Activated CD8-positive, alpha-beta T cell treated with anti-CD3 and anti-CD28 coated beads for 36 hours (primary cell): ENCODE data around the gene TXNL4A. TPM values are rescaled to one million over a fixed set of nuclear protein-coding genes. Genes with fewer than 3 reads are reported as not detected.
A peak's percentile ranks its signal among the peaks of the same experiment; 100 is the strongest.
"Not testable (repeated sequence)": the region's sequence is repeated elsewhere in the genome, so short reads cannot be mapped to it uniquely, and the experiment has no call there.

Source experiments
- ATAC-seq: fragments of 200-7000 bp; cut with Tn5 transposase; one replicate; pipeline ENCODE4 v1.10.0; 2021; ENCODE audit warnings: mild to moderate bottlenecking, moderate library complexity
- CTCF ChIA-PET: fragments of 350-600 bp; sonication (Branson Sonifier 250); formaldehyde crosslinking; loops from one replicate; lab custom pipeline; 2021; ENCODE audit warnings: antibody characterized with exemption; lab: Charles Lee
- POLR2A ChIA-PET: fragments of 350-600 bp; sonication (Branson Sonifier 250); formaldehyde crosslinking; loops from one replicate; lab custom pipeline; 2021; ENCODE audit warnings: antibody characterized with exemption; lab: Charles Lee
- DNase-seq: peaks from one replicate; pipeline ENCODE4 v3.0.0-alpha.2; 2020
- H3K27ac Mint-ChIP-seq: one replicate; pipeline ENCODE4 v1.8.0; 2021; ENCODE audit warnings: mild to moderate bottlenecking, mixed read lengths
- H3K27me3 Mint-ChIP-seq: one replicate; pipeline ENCODE4 v1.8.0; 2021; ENCODE audit warnings: mixed read lengths
- H3K36me3 Mint-ChIP-seq: one replicate; pipeline ENCODE4 v1.8.0; 2021; ENCODE audit warnings: low read depth, mixed read lengths
- H3K4me1 Mint-ChIP-seq: one replicate; pipeline ENCODE4 v1.8.0; 2021; ENCODE audit warnings: low read depth, mixed read lengths
- H3K4me3 Mint-ChIP-seq: one replicate; pipeline ENCODE4 v1.8.0; 2021; ENCODE audit warnings: mild to moderate bottlenecking, moderate library complexity, mixed read lengths
- H3K9me3 Mint-ChIP-seq: one replicate; pipeline ENCODE4 v1.8.0; 2021; ENCODE audit warnings: mixed read lengths
- CTCF ChIP-seq: fragments of 200-600 bp; IDR thresholded peaks from one replicate; pipeline ENCODE4 v1.8.0; 2022; ENCODE audit warnings: antibody characterized with exemption, mild to moderate bottlenecking
- intact Hi-C: fragments of 100-400 bp; cut with micrococcal nuclease; formaldehyde crosslinking; loops from one replicate; pipeline ENCODE4 v1.10.0; 2022
- total RNA-seq, 2 experiments: library from RNA; stranded (reverse); gene quantifications; one replicate each; pipeline ENCODE4 v1.2.3, GENCODE V29; 2021

The TXNL4A gene
- total RNA-seq, 2 experiments from 2014 or later, result 172 to 189 TPM

- no peak for TF ChIP-seq CTCF
- ChIA-PET CTCF (interaction anchor here (0.8 to 2.2 kb wide), 5 partner anchors 12 to 29 kb away, joined by 3 to 7 read pairs (median 4); partner anchors contain the start of genes SLC66A2 and TXNL4A), POLR2A (interaction anchor here (0.6 to 1.4 kb wide), 3 partner anchors 11 to 170 kb away, joined by 3 to 4 read pairs (median 4); no protein-coding TSS in a partner anchor)
- Mint-ChIP-seq H3K9me3 (no peaks in the 10 kb centered on the region), H3K4me3 (peak overlapping the region; percentile 54), H3K4me1 (peaks cover 30% of the 10 kb centered on the region), H3K27me3 (no peaks in the 10 kb centered on the region), H3K36me3 (peaks cover 4% of the 10 kb centered on the region), H3K27ac (peak overlapping the region; percentile 74)
- ATAC-seq, result peak; percentile 68
- DNase-seq, result peak; percentile 80
- intact Hi-C loops, result no loop called here
Observed at GRCh38 chr18:79962835-79963657, 25.3 kb downstream of the TXNL4A start.

- Mint-ChIP-seq H3K36me3 (peaks cover 4% of the 10 kb centered on the region), H3K27ac (no peak overlapping the region), H3K4me3 (no peak overlapping the region), H3K27me3 (no peaks in the 10 kb centered on the region), H3K4me1 (peaks cover 30% of the 10 kb centered on the region), H3K9me3 (no peaks in the 10 kb centered on the region)
- ChIA-PET CTCF (interaction anchor here (1.0 to 2.2 kb wide), 3 partner anchors 21 to 30 kb away, joined by 3 to 7 read pairs (median 4); partner anchors contain the start of gene TXNL4A), POLR2A (interaction anchor here (0.6 to 1.5 kb wide), 4 partner anchors 10 to 169 kb away, joined by 3 to 7 read pairs (median 4); partner anchors contain the start of gene SLC66A2)
- no peak for TF ChIP-seq CTCF
- intact Hi-C loops, result no loop called here
- no peak for DNase-seq
- no peak for ATAC-seq
Observed at GRCh38 chr18:79962311-79962710, 26.1 kb downstream of the TXNL4A start.

- ATAC-seq (no peak), DNase-seq (no peak)
- H3K9me3 Mint-ChIP-seq, result no peaks in the 10 kb centered on the region
- no peak for TF ChIP-seq CTCF
- POLR2A ChIA-PET, result interaction anchor here (0.6 to 1.5 kb wide), 5 partner anchors 10 to 169 kb away, joined by 3 to 7 read pairs (median 3); partner anchors contain the start of genes ADNP2 and SLC66A2
- CTCF ChIA-PET, result interaction anchor here (2.2 kb wide), 1 partner anchor 25 kb away, joined by 7 read pairs; the partner anchor contains the start of gene TXNL4A
- H3K4me1 Mint-ChIP-seq, result peaks cover 30% of the 10 kb centered on the region
- intact Hi-C loops, result no loop called here
- no peak overlapping the region for H3K27ac Mint-ChIP-seq
- peaks cover 2% of the 10 kb centered on the region for H3K36me3 Mint-ChIP-seq
- H3K27me3 Mint-ChIP-seq, result no peaks in the 10 kb centered on the region
- H3K4me3 Mint-ChIP-seq, result no peak overlapping the region
Observed at GRCh38 chr18:79961527-79962291, 26.7 kb downstream of the TXNL4A start.

GRCh38 chr18:79960921-79961526 is 27.3 kb downstream of the TXNL4A start:
- no peak for TF ChIP-seq CTCF
- peaks cover 30% of the 10 kb centered on the region for H3K4me1 Mint-ChIP-seq
- ATAC-seq (no peak), DNase-seq (no peak)
- CTCF ChIA-PET, result no interaction called here
- POLR2A ChIA-PET, result interaction anchor here (1.0 to 1.5 kb wide), 3 partner anchors 9 to 148 kb away, joined by 3 to 7 read pairs (median 3); partner anchors contain the start of genes ADNP2 and SLC66A2
- peaks cover 2% of the 10 kb centered on the region for H3K36me3 Mint-ChIP-seq
- no peaks in the 10 kb centered on the region for H3K9me3 Mint-ChIP-seq
- no peaks in the 10 kb centered on the region for H3K27me3 Mint-ChIP-seq
- intact Hi-C loops, result no loop called here
- no peak overlapping the region for H3K27ac Mint-ChIP-seq
- H3K4me3 Mint-ChIP-seq, result no peak overlapping the region

GRCh38 chr18:79960161-79960801 is 28.1 kb downstream of the TXNL4A start:
- not testable (repeated sequence) for DNase-seq

More at GRCh38 chr18:79960161-79960801, 28.1 kb downstream of the TXNL4A start:
- H3K9me3 Mint-ChIP-seq, H3K27me3 Mint-ChIP-seq, H3K4me3 Mint-ChIP-seq, POLR2A ChIA-PET, H3K36me3 Mint-ChIP-seq, CTCF ChIA-PET, ATAC-seq, intact Hi-C loops, H3K27ac Mint-ChIP-seq: not testable (repeated sequence)
- peaks cover 27% of the 10 kb centered on the region for H3K4me1 Mint-ChIP-seq
